GM06990 (cell line): ENCODE data around the gene CXCL16.
A peak's percentile ranks its signal among the peaks of the same experiment; 100 is the strongest.

Source experiments
- DNase-seq: peaks from one replicate; pipeline ENCODE4 v3.0.0-alpha.2; 2011; ENCODE audit not compliant: insufficient read length; ENCODE audit errors: extremely low read depth
- H3K27me3 ChIP-seq: replicated peaks from 2 replicates; pipeline ENCODE4 v1.6.0; 2011; ENCODE audit warnings: low read length; ENCODE audit not compliant: control insufficient read depth, insufficient read depth
- H3K36me3 ChIP-seq: 2 replicates; pipeline ENCODE4 v1.5.1; 2011; ENCODE audit warnings: low read length; ENCODE audit not compliant: control insufficient read depth, insufficient read depth
- H3K4me3 ChIP-seq: replicated peaks from 2 replicates; pipeline ENCODE4 v1.5.1; 2011; ENCODE audit warnings: low read depth, mild to moderate bottlenecking, control low read depth, low read length
- CTCF ChIP-seq: IDR thresholded peaks from 2 replicates; pipeline ENCODE4 v1.5.1; 2011; ENCODE audit warnings: low read length, control low read depth, mild to moderate bottlenecking, inconsistent platforms; ENCODE audit not compliant: insufficient read depth, poor library complexity, severe bottlenecking

Gene CXCL16

GRCh38 chr17:4712526-4712925 is 27.2 kb downstream of the CXCL16 start:
- no peak for TF ChIP-seq CTCF
- H3K4me3 ChIP-seq: no peak overlapping the region
- H3K27me3 ChIP-seq: no peaks in the 10 kb centered on the region
- peaks cover 9% of the 10 kb centered on the region for H3K36me3 ChIP-seq
- DNase-seq: no peak

GRCh38 chr17:4711661-4712181 is 28.0 kb downstream of the CXCL16 start:
- DNase-seq: no peak
- Histone ChIP-seq H3K27me3 (no peaks in the 10 kb centered on the region), H3K36me3 (peaks cover 4% of the 10 kb centered on the region), H3K4me3 (peak overlapping the region; percentile 82)
- no peak for TF ChIP-seq CTCF

- Histone ChIP-seq H3K27me3 (no peaks in the 10 kb centered on the region), H3K36me3 (peaks cover 3% of the 10 kb centered on the region), H3K4me3 (peak overlapping the region; percentile 82)
- TF ChIP-seq CTCF: no peak
- DNase-seq: no peak
Observed at GRCh38 chr17:4710693-4711634, 28.8 kb downstream of the CXCL16 start.

DNA sequence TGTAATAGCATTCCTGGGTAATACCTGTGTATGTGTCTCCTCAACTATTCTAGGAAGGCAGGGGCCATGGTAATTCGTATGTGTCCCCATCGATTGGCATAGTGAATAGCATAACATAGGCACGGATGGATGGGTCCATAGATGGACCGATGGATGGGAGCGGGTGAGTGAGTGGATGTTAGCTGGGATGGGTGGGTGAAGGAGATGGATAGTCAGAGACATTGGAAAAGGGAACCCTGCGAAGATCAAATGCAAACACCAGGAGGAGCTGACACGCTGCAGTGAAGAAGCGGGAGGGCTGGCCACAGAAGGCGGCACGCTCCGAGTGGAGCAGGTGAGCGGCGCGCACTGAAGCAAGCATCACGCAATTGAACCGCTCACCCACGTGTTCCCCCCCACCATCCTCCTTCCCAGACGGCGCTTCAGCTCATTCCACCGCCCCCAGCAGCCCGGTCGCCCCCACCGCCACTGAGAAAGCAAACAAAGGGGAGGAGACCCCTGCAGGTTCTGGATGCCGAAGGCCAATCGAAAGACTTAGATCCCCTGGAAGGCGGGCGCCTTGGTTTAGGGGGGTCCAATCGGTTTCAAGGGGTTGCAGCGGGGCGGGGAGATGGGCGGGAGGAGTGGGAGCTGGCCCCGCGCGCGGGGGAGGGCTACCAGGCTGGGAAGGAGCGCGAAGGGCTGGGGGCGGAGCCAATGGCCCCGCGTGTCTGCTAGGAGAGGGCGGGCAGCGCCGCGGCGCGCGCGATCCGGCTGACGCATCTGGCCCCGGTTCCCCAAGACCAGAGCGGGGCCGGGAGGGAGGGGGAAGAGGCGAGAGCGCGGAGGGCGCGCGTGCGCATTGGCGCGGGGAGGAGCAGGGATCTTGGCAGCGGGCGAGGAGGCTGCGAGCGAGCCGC is 29.7 kb downstream of the CXCL16 start, which contains the start of gene ARRB2:
TSS of gene ARRB2 (plus strand) at position 839 of the 899 bp plus-strand sequence. CDS start 90 bp downstream, outside the sequence.
- peak; percentile 77 for TF ChIP-seq CTCF
- Histone ChIP-seq H3K4me3 (peak within 1 kb of the TSS; percentile 82), H3K36me3 (no peaks in the 10 kb centered on the region), H3K27me3 (no peaks in the 10 kb centered on the region)
- peak; percentile 100 for DNase-seq

GRCh38 chr17:4708436-4708835 is 31.3 kb downstream of the CXCL16 start:
- no peaks in the 10 kb centered on the region for H3K36me3 ChIP-seq
- no peak for TF ChIP-seq CTCF
- H3K4me3 ChIP-seq: no peak overlapping the region
- no peak for DNase-seq
- no peaks in the 10 kb centered on the region for H3K27me3 ChIP-seq
